AG09319 (cell line): ENCODE data around the gene ABI3.
A peak's percentile ranks its signal among the peaks of the same experiment; 100 is the strongest.
"Not testable (repeated sequence)": the region's sequence is repeated elsewhere in the genome, so short reads cannot be mapped to it uniquely, and the experiment has no call there.

Experiments used
- DNase-seq: peaks from one replicate; pipeline ENCODE4 v3.0.0-alpha.2; 2010; ENCODE audit warnings: low read depth; ENCODE audit errors: extremely low read depth
- CTCF ChIP-seq: IDR thresholded peaks from 2 replicates; pipeline ENCODE4 v1.5.1; 2011; ENCODE audit warnings: low read depth, mild to moderate bottlenecking, inconsistent platforms, low read length, moderate library complexity

Gene ABI3

DNA sequence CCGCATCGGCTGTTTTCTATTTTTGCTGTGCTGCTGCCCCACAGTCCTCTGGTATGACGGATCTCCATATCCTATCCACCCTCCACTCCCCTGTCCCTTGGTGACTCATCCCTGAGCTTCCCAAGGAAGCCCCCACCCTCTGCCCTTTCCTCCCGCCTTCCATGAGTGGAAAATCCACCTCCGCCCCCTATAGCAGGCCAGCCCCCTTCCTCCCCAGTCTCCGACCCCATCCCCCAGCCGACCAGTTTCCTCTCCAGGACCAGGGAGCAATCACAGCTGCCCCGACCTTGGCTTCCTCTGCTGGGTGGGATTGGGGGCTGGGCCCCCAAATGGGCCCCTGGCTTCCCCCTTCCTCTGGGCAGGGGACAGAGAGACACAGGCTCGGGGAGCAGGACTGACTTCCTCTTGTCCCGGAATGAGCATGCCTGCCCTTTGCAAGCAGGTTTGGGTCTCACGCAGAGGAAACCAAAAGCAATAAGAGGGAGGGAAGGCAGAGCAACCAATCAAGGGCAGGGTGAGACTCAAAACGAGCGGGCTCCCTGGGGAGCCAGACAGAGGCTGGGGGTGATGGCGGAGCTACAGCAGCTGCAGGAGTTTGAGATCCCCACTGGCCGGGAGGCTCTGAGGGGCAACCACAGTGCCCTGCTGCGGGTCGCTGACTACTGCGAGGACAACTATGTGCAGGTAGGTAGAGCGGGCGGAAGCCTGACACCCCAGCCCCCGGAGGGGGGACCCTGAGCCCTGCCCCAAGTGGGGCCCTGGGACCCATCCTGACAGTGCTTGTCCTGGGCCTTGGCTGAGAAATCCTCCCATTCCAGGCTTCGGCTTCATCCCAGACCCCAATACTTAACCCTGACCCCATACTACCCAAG lies at the start of gene ABI3, which contains the start of gene GNGT2:
Gene ABI3, plus strand, starts transcription at position 550 of the 872 bp plus-strand sequence. Its CDS starts 18 bp downstream, at position 568.
Gene GNGT2, minus strand, starts transcription at position 417 of the 872 bp plus-strand sequence. CDS start 3,152 bp downstream, outside the sequence.
- DNase-seq: no peak
- TF ChIP-seq CTCF: no peak

DNA sequence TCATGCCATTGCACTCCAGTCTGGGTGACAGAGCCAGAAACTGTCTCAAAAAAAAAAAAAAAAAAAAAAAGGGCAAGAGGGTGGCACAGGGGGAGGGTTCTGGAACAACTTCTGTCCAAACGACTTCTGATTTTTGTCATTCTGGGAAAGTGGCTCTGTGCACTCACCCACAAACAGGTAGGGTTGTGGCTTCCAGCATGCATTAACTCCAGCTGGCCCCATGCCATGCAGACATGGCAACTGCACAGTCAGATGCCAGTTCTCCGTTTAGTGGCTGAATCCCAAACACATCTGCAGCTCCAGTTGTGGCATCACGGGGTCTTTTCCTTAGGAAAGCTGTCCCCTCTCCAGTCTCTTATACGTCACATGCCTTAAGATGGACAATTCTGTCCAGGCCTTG lies 47.6 kb upstream of the ABI3 start:
- TF ChIP-seq CTCF: no peak
- DNase-seq: no peak

DNA sequence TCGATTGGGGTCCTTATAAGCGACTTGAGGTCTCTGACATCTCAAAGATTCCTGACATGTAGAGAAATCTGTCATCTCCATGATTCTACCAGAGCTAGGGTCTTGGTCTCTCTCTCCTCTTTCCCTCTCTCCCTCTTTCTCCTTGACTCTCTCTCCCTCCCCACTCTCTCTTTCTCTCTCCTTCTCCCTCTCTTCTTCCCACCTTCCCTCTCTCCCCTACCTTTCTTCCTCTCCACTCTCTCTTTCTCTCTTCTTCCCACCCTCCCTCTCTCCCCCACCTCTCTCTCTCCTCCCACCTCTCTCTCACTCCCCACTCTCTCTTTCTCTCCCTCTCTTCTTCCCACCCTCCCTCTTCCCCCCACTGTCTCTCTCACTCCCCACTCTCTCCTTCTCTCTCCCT lies 45.4 kb upstream of the ABI3 start:
- DNase-seq: no peak
- TF ChIP-seq CTCF: no peak

DNA sequence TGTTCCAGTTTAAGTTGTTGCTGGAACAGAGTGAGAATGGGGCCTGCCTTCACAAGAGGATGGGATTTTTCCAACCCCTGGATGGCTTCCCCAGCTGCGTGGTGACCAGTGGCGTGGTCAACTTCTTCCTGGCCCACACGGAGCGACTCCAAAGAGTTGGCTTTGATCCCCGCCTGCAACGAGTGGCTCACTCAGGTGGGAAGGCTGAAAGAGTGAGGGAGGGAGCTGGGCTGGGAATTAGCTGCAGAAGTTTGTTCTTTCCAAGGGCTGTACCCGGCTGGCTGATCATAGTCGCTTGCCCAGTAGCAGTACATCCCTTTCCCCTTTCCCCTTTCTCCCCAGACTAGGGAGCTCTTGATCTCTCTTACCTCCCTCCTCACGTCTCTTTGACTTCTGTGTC lies 41.8 kb upstream of the ABI3 start:
- no peak for DNase-seq
- TF ChIP-seq CTCF: no peak

GRCh38 chr17:49170216-49170615 lies 40.3 kb upstream of the ABI3 start:
- no peak for DNase-seq
- no peak for TF ChIP-seq CTCF

GRCh38 chr17:49170711-49171110 lies 39.8 kb upstream of the ABI3 start:
- not testable (repeated sequence) for DNase-seq

DNA sequence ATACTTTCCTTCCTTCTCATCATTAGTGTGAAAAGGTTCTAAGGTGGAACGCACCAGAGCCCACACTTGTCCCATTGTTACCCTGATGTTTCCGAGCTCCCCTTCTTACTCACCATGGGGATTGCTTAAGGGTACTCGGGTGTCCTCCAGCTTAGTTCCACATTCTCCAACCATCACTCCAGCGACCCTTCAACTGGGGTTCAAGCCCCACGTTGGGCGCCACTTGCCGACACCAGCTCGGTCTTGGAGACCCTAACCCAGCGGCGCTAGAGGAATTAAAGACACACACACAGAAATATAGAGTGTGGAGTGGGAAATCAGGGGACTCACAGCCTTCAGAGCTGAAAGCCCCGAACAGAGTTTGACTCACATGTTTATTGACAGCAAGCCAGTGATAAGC lies 34.5 kb upstream of the ABI3 start:
- not testable (repeated sequence) for DNase-seq

GRCh38 chr17:49180303-49180702 lies 30.2 kb upstream of the ABI3 start:
- DNase-seq: peak; percentile 31
- TF ChIP-seq CTCF: peak; percentile 82
